Activated CD8-positive, alpha-beta memory T cell treated with anti-CD3 and anti-CD28 coated beads for 48 hours (primary cell): ENCODE data around the gene TNNI3.
A peak's percentile ranks its signal among the peaks of the same experiment; 100 is the strongest.
"Not testable (repeated sequence)": the region's sequence is repeated elsewhere in the genome, so short reads cannot be mapped to it uniquely, and the experiment has no call there.

Experiments used
- DNase-seq, 3 experiments: peaks; one replicate each; pipeline ENCODE4 v3.0.0-alpha.2; 2020; ENCODE audit warnings: low read depth in 2 of 3, low spot score in 2 of 3

TNNI3 gene

GRCh38 chr19:55157064-55157908 lies at the start of gene TNNI3:
TNNI3 (minus strand) TSS chr19:55157732; CDS start chr19:55157589, 143 bp downstream.
- no peak for DNase-seq

- DNase-seq, result peak in 2 of 3 experiments; percentile 16 to 29
Observed at GRCh38 chr19:55206664-55207500, 49.4 kb upstream of the TNNI3 start.

- not testable (repeated sequence) for DNase-seq
Observed at GRCh38 chr19:55202199-55202598, 44.7 kb upstream of the TNNI3 start.

GRCh38 chr19:55199620-55200204 lies 42.2 kb upstream of the TNNI3 start:
- DNase-seq, result no peak

GRCh38 chr19:55198651-55199050 lies 41.1 kb upstream of the TNNI3 start:
- no peak for DNase-seq

- no peak for DNase-seq
Observed at GRCh38 chr19:55197528-55197927, 40.0 kb upstream of the TNNI3 start.

GRCh38 chr19:55196803-55197202 lies 39.3 kb upstream of the TNNI3 start:
- no peak for DNase-seq

- DNase-seq, result no peak
Observed at GRCh38 chr19:55193481-55193880, 35.9 kb upstream of the TNNI3 start.

- no peak for DNase-seq
Observed at GRCh38 chr19:55189403-55189835, 31.9 kb upstream of the TNNI3 start.

GRCh38 chr19:55188625-55189024 lies 31.1 kb upstream of the TNNI3 start:
- no peak for DNase-seq

GRCh38 chr19:55186080-55186479 lies 28.5 kb upstream of the TNNI3 start:
- DNase-seq, result no peak

GRCh38 chr19:55181740-55182139 lies 24.2 kb upstream of the TNNI3 start:
- DNase-seq, result no peak

- DNase-seq, result peak in 2 of 3 experiments; percentile 42 to 47
Observed at GRCh38 chr19:55179606-55180484, 22.3 kb upstream of the TNNI3 start, which contains the start of gene SYT5. SYT5 (minus strand) TSS chr19:55180289; CDS start chr19:55179041, 1,248 bp downstream.

- peak; percentile 79 to 87 (median 82) for DNase-seq
Observed at GRCh38 chr19:55178781-55179599, 21.5 kb upstream of the TNNI3 start.

GRCh38 chr19:55176076-55176475 lies 18.5 kb upstream of the TNNI3 start:
- no peak for DNase-seq

GRCh38 chr19:55175117-55175867 lies 17.8 kb upstream of the TNNI3 start:
- no peak for DNase-seq

- no peak for DNase-seq
Observed at GRCh38 chr19:55174425-55175116, 17.0 kb upstream of the TNNI3 start.

- DNase-seq, result peak in 1 of 3 experiments; percentile 20
Observed at GRCh38 chr19:55173714-55174409, 16.3 kb upstream of the TNNI3 start.
